IPS-20b (cell line): ENCODE measurements around the gene RINL.
"Not testable (repeated sequence)": the region's sequence is repeated elsewhere in the genome, so short reads cannot be mapped to it uniquely, and the experiment has no call there.

ENCODE experiments used
- H3K27ac ChIP-seq: one replicate; pipeline ENCODE4 v1.5.1; 2013; ENCODE audit warnings: low read length
- H3K27me3 ChIP-seq: 2 replicates; pipeline ENCODE4 v1.6.1; 2013; ENCODE audit warnings: mild to moderate bottlenecking, low read length, inconsistent platforms; ENCODE audit not compliant: insufficient read depth
- H3K36me3 ChIP-seq: 2 replicates; pipeline ENCODE4 v1.6.1; 2013; ENCODE audit warnings: low read depth, mild to moderate bottlenecking, inconsistent platforms, low read length, moderate library complexity; ENCODE audit not compliant: insufficient read depth
- H3K4me1 ChIP-seq: 2 replicates; pipeline ENCODE4 v1.6.1; 2013; ENCODE audit warnings: mild to moderate bottlenecking, control low read depth, inconsistent platforms, low read length, moderate library complexity; ENCODE audit not compliant: insufficient read depth
- H3K4me3 ChIP-seq: 2 replicates; pipeline ENCODE4 v1.5.1; 2013; ENCODE audit warnings: mild to moderate bottlenecking, low read length, inconsistent platforms
- H3K9ac ChIP-seq: 2 replicates; pipeline ENCODE4 v1.6.1; 2013; ENCODE audit warnings: low read depth, mild to moderate bottlenecking, inconsistent platforms, low read length, moderate library complexity
- H3K9me3 ChIP-seq: 2 replicates; pipeline ENCODE4 v1.6.1; 2013; ENCODE audit warnings: mild to moderate bottlenecking, low read depth, low read length, inconsistent platforms; ENCODE audit not compliant: insufficient read depth

The RINL gene

DNA sequence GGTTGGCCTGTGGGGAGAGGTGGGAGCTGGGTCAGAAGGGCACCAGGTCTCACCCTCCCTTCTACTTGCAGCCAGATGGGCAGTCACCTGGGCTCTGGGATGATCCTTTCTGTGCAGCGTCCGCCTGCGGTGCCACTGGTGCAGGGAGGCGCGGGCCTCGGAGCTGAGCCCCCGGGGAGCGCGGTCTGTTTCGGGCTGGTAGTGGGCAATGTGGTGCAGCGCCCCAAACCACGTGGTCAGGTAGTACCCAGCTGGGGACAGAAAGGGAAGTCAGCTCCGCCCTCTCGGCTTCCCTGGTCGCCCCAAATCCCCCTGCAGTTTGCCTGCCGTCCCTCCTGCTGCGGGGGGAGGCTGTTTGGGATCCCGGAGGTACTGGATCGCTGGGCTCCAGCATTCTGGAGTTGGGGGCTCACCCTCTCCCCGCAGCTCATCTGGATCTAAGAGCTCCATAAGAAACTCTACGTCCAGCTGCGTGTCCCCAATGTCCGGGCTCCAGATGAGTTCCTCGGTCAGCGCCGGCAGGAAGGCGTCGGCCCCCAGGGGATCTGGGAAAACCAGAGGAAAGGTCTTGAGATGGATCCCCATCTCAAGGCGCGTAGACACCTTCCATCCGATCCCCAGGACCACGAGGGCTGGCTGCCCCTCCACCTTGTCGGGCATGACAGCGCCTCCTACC is 8.8 kb downstream of the RINL start:
- no peaks in the 10 kb centered on the region for H3K36me3 ChIP-seq
- H3K27ac ChIP-seq = no peak overlapping the region
- H3K9ac ChIP-seq = no peak overlapping the region
- H3K4me1 ChIP-seq = no peaks in the 10 kb centered on the region
- H3K27me3 ChIP-seq = peaks cover 29% of the 10 kb centered on the region
- no peaks in the 10 kb centered on the region for H3K9me3 ChIP-seq
- peak overlapping the region; percentile 62 for H3K4me3 ChIP-seq

DNA sequence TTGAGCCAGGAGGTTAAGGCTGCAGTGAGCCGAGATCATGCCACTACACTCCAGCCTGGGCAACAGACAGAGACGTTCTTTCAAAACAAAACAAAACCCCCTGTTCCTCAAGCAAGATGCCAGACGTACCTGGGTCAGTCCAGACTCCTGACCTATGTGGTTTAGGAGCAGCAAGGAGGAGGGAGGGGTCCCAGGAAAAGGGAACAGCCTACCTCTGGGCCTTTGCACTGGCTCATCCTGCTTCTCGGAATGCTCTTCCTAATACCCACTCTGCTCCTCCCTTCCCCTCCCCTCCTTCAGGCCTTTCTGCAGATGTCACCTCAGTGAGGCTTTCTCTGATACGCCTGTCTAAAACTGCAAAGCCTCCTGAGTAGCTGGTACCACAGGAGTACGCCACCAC is 9.5 kb downstream of the RINL start:
- H3K4me1 ChIP-seq = no peaks in the 10 kb centered on the region
- H3K9ac ChIP-seq = no peak overlapping the region
- H3K27ac ChIP-seq = no peak overlapping the region
- no peaks in the 10 kb centered on the region for H3K36me3 ChIP-seq
- H3K4me3 ChIP-seq = no peak overlapping the region
- peaks cover 29% of the 10 kb centered on the region for H3K27me3 ChIP-seq
- H3K9me3 ChIP-seq = no peaks in the 10 kb centered on the region

DNA sequence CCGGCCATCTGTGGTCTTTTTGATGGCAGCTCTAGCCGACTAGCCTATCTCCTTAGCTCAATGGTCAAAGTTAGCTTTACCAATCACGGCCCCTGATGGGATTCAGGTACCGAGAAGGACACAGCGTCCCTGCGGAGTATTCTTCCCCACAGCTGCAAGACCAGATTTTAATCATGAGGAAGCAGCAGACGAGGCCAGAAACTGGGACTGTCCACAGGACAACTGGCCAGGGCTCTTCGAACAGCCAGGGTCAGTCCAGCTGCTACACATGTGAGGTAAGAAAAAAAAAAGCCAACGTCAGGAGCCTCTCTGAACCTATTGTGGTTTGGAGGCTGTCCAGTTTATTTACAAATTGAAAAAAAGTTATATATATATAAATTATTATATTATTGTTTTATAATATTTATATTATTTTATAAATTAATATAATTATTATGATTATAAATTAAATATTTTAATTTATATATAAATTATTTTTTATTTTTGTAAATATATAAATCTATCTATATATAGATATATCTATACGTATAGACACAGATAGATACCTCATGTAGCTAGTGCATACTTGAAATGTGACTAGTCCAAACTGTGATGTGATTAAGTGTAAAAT is 10.8 kb downstream of the RINL start:
- H3K9ac ChIP-seq = no peak overlapping the region
- H3K9me3 ChIP-seq = no peaks in the 10 kb centered on the region
- H3K4me3 ChIP-seq = no peak overlapping the region
- no peak overlapping the region for H3K27ac ChIP-seq
- no peaks in the 10 kb centered on the region for H3K36me3 ChIP-seq
- H3K27me3 ChIP-seq = peaks cover 29% of the 10 kb centered on the region
- H3K4me1 ChIP-seq = no peaks in the 10 kb centered on the region

DNA sequence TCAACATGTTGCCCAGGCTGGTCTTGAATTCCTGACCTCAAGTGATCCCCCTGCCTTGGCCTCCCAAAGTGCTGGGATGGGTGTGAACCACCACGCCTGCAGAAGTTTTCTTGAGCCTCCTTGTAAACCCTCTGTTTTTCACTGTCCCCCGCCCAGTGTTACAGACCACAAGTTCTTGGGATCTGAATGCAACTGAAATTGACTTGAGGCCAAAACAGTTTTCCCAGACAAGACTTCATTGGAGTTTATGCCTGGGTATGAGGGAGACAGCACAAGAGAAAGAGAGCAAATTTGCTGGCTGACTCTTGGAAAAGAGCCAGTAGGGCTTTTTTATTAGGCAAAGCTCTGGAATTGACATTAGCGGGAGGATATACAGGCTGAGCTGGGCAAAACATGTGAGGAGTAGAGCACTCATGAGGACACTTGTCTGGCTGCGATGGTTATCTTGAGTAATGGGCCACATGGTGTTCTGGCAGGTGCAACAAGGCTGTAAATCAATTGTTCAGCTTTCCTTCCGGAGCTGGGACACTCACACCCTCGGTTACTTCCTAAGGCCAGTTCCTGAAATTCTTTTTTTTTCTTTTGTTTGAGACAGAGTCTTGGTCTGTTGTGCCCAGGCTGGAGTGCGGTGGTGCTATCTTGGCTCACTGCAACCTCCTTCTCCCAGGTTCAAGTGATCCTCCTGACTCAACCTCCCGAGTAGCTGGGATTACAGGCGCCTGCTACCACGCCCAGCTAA is 15.6 kb downstream of the RINL start:
- H3K27ac ChIP-seq = no peak overlapping the region
- H3K9ac ChIP-seq = no peak overlapping the region
- no peak overlapping the region for H3K4me3 ChIP-seq
- H3K4me1 ChIP-seq = no peaks in the 10 kb centered on the region
- no peaks in the 10 kb centered on the region for H3K9me3 ChIP-seq
- no peaks in the 10 kb centered on the region for H3K36me3 ChIP-seq
- H3K27me3 ChIP-seq = no peaks in the 10 kb centered on the region

DNA sequence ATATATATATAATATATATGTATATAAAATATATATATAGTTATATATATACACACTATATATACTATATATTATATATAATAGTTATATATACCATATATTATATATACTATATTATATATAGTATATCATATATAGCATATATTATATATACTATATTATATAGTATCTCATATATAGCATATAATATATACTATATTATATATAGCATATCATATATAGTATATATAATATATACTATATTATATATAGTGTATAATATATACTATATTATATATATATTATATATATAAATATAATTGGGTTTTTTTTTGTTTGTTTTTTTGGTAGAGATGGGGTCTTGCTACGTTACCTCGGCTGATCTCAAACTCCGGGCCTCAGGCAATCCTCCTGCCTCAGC is 16.7 kb downstream of the RINL start:
- Histone ChIP-seq H3K9ac (no peak overlapping the region), H3K4me3 (no peak overlapping the region), H3K9me3 (peaks cover 6% of the 10 kb centered on the region; the same call in 1 of the 2 replicates), H3K4me1 (no peaks in the 10 kb centered on the region), H3K27me3 (no peaks in the 10 kb centered on the region), H3K27ac (no peak overlapping the region), H3K36me3 (no peaks in the 10 kb centered on the region)

DNA sequence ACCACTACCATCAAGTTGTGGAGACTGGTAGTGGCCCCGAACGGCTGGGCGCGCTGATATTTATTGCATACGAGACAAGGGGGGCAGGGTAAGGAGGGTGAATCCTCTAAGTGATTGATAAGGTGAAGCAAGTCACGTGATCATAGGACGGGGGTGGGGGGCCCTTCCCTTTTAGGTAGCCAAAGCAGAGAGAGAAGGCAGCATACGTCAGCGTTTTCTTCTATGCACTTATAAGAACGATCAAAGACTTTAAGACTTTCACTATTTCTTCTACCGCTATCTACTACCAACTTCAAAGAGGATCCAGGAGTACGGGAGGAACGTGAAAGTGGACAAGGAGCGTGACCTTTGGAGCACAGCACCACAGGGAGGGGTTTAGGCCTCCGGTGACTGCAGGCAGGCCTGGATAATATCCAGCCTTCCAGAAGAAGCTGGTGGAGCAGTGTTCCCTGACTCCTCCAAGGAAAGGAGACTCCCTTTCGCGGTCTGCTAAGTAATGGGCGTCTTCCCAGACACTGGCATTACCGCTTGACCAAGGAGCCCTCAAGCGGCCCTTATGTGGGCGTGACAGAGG is 18.4 kb downstream of the RINL start:
- not testable (repeated sequence) for H3K36me3 ChIP-seq, H3K9me3 ChIP-seq, H3K27me3 ChIP-seq, H3K27ac ChIP-seq, H3K9ac ChIP-seq, H3K4me3 ChIP-seq, H3K4me1 ChIP-seq

DNA sequence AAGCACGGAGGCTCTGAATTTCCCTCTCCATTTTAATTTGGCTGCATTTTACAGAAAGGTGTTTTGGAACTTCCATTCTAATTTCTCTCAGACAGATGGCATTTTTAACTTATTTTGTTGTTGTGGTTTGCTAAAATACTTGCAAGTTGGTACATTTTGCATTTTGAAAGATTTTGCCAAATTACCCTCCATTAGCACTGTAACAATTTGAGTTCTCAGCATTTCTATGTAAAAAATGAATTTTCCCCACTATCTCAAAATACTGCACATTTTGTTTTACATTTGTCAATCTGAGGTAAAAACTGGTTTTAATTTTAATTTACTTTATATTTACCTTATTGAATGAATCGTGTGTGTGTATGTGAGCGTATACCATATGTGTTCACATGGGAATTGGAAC is 21.3 kb downstream of the RINL start:
- Histone ChIP-seq H3K9me3 (peaks cover 6% of the 10 kb centered on the region; the same call in 1 of the 2 replicates), H3K27ac (no peak overlapping the region), H3K36me3 (no peaks in the 10 kb centered on the region), H3K4me1 (no peaks in the 10 kb centered on the region), H3K9ac (no peak overlapping the region), H3K27me3 (no peaks in the 10 kb centered on the region), H3K4me3 (no peak overlapping the region)

DNA sequence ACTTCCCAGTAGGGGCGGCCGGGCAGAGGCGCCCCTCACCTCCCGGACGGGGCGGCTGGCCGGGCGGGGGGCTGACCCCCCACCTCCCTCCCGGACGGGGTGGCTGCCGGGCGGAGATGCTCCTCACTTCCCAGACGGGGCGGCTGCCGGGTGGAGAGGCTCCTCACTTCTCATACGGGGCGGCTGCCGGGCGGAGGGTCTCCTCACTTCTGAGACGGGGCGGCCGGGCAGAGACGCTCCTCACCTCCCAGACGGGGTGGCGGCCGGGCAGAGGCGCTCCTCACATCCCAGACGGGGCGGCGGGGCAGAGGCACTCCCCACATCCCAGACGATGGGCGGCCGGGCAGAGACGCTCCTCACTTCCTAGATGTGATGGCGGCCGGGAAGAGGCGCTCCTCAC is 22.3 kb downstream of the RINL start:
- not testable (repeated sequence) for H3K27me3 ChIP-seq, H3K4me1 ChIP-seq, H3K4me3 ChIP-seq, H3K36me3 ChIP-seq, H3K9me3 ChIP-seq, H3K27ac ChIP-seq, H3K9ac ChIP-seq

DNA sequence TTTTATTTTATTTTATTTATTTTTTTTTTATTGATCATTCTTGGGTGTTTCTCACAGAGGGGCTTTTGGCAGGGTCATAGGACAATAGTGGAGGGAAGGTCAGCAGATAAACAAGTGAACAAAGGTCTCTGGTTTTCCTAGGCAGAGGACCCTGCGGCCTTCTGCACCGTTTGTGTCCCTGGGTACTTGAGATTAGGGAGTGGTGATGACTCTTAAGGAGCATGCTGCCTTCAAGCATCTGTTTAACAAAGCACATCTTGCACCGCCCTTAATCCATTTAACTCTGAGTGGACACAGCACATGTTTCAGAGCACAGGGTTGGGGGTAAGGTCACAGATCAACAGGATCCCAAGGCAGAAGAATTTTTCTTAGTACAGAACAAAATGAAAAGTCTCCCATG is 23.1 kb downstream of the RINL start:
- H3K9ac ChIP-seq, H3K27me3 ChIP-seq, H3K27ac ChIP-seq, H3K36me3 ChIP-seq, H3K4me1 ChIP-seq, H3K4me3 ChIP-seq, H3K9me3 ChIP-seq: not testable (repeated sequence)

DNA sequence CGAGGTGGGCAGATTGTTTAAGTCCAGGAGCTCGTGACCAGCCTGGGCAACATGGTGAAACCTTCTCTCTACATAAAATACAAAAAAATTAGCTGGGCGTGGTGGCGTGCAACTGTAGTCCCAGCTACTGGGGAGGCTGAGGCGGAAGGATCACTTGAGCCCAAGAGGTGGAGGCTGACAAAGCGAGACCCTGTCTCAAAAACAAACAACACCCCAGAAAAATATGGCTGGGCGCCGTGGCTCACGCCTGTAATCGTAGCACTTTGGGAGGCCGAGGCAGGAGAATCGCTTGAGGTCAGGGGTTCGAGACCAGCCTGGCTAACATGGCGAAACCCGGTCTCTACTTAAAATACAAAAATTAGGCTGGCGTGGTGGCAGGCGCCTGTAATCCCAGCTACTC is 24.9 kb downstream of the RINL start:
- no peaks in the 10 kb centered on the region for H3K27me3 ChIP-seq
- H3K27ac ChIP-seq = no peak overlapping the region
- H3K9ac ChIP-seq = peak overlapping the region; percentile 90; the same call in 1 of the 2 replicates
- peaks cover 6% of the 10 kb centered on the region; the same call in 1 of the 2 replicates for H3K9me3 ChIP-seq
- H3K4me1 ChIP-seq = no peaks in the 10 kb centered on the region; the same call in 1 of the 2 replicates
- peak overlapping the region; percentile 81; the same call in 1 of the 2 replicates for H3K4me3 ChIP-seq
- peaks cover 9% of the 10 kb centered on the region; the same call in 1 of the 2 replicates for H3K36me3 ChIP-seq

DNA sequence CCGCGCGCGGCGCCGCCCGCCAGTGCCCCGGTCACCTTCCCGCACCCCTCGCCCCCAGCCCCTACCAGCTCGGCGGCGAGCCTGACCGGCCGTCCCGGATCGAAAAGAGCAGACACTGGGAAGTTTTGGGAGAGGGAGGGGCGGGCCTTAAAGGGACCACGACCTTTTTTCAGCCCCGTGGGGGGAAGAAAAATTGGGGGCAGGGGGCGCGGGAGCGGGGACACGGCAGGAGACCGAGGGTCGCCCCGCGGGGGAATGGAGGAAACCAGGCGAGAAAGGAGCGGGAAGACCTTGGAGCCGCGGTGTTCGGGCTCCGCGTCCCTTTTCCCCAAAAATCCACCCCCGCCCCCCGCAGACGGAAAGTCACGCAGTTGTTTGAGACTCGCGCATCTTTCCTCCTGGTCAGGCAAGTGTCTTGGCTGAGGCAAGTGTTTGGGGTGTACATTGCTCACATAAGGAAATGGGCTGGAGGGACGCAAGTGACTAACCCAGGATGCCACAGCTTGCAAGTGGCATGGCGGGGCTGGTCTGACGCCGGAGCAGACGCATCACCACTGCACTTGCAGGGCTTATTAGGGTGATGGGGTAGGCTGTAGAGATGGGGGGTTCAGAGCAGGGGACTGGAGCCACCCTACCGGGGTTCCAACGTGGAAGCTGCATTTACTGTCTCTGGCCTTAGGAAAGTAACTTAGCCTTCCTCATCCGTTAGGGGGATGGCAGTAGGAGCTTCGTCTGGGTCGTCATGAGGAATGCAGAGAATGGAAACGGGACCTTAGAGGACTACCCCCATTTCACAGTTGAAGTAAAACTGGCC is 25.6 kb downstream of the RINL start:
- Histone ChIP-seq H3K4me3 (peak overlapping the region; percentile 81), H3K27me3 (no peaks in the 10 kb centered on the region), H3K36me3 (peaks cover 17% of the 10 kb centered on the region), H3K9me3 (peaks cover 6% of the 10 kb centered on the region; the same call in 1 of the 2 replicates), H3K4me1 (no peaks in the 10 kb centered on the region; the same call in 1 of the 2 replicates), H3K27ac (no peak overlapping the region), H3K9ac (peak overlapping the region; percentile 90)
